Colonic mucosa (tissue), 4 donors: ENCODE data around the gene CEP68. TPM values are rescaled to one million over a fixed set of nuclear protein-coding genes. Genes with fewer than 3 reads are reported as not detected.

Source experiments
- DNase-seq: peaks from one replicate; pipeline ENCODE4 v3.0.0-alpha.2; 2020
- H3K27ac ChIP-seq: fragments of 200-600 bp; one replicate; pipeline ENCODE4 v1.8.0; 2021
- H3K27me3 ChIP-seq: fragments of 200-600 bp; one replicate; pipeline ENCODE4 v1.8.0; 2021
- H3K36me3 ChIP-seq: fragments of 200-600 bp; one replicate; pipeline ENCODE4 v1.8.0; 2021
- H3K4me1 ChIP-seq: fragments of 200-600 bp; one replicate; pipeline ENCODE4 v1.8.0; 2021; ENCODE audit warnings: mild to moderate bottlenecking
- H3K4me3 ChIP-seq: fragments of 200-600 bp; one replicate; pipeline ENCODE4 v1.8.0; 2021
- H3K9ac ChIP-seq, 2 donors: one replicate each; pipeline ENCODE4 v1.7.0; 2013; ENCODE audit warnings: control low read depth in 2 of 2, low read depth in 2 of 2, low read length in 2 of 2
- H3K9me3 ChIP-seq: fragments of 200-600 bp; one replicate; pipeline ENCODE4 v1.8.0; 2021
- CTCF ChIP-seq: fragments of 200-600 bp; IDR thresholded peaks from one replicate; pipeline ENCODE4 v1.8.0; 2022; ENCODE audit warnings: antibody characterized with exemption, mild to moderate bottlenecking
- intact Hi-C: fragments of 100-400 bp; cut with DNase I; formaldehyde crosslinking; loops from one replicate; pipeline ENCODE4 v1.14.1; 2022
- total RNA-seq, 2 donors: library from RNA; stranded (reverse); fragmentation: NEBNext Ultra II Directional in 1 of 2; extraction: Animal tissue kit (Norgen Biotek cat#: 25700) in 1 of 2; gene quantifications; one replicate each; pipeline ENCODE4 v1.2.1, GENCODE V29; 2021
- donor health status: healthy.
- donor health status: DM: no; HTN: no; CAD: no.
- donor health status: DM: no; HTN: no; CAD: no.

Gene CEP68
- total RNA-seq, 2 donors from 2014 or later = 7.1 to 8.5 TPM

- DNase-seq = no peak
- Histone ChIP-seq H3K4me3 (no peak overlapping the region), H3K9ac (no peak overlapping the region), H3K27me3 (no peaks in the 10 kb centered on the region), H3K27ac (no peak overlapping the region), H3K36me3 (no peaks in the 10 kb centered on the region), H3K4me1 (peaks cover 20% of the 10 kb centered on the region), H3K9me3 (no peaks in the 10 kb centered on the region)
- TF ChIP-seq CTCF = no peak
- intact Hi-C loops = loop anchor here (10.0 kb wide), 1 partner anchor 51 kb away; no protein-coding TSS in a partner anchor
Measured at GRCh38 chr2:65073879-65074565, 17.8 kb downstream of the CEP68 start.

- peaks cover 19% of the 10 kb centered on the region for H3K4me1 ChIP-seq
- H3K9ac ChIP-seq = no peak overlapping the region
- TF ChIP-seq CTCF = no peak
- no peaks in the 10 kb centered on the region for H3K27me3 ChIP-seq
- intact Hi-C loops = loop anchor here (10.0 kb wide), 1 partner anchor 50 kb away; no protein-coding TSS in a partner anchor
- H3K4me3 ChIP-seq = no peak overlapping the region
- no peaks in the 10 kb centered on the region for H3K9me3 ChIP-seq
- H3K36me3 ChIP-seq = no peaks in the 10 kb centered on the region
- peak overlapping the region; percentile 71 for H3K27ac ChIP-seq
- no peak for DNase-seq
Measured at GRCh38 chr2:65075176-65075575, 19.0 kb downstream of the CEP68 start.

GRCh38 chr2:65075605-65076344 is 19.6 kb downstream of the CEP68 start:
- H3K27ac ChIP-seq = peak overlapping the region; percentile 71
- H3K36me3 ChIP-seq = no peaks in the 10 kb centered on the region
- peaks cover 14% of the 10 kb centered on the region for H3K4me1 ChIP-seq
- DNase-seq = peak; percentile 82
- no peaks in the 10 kb centered on the region for H3K9me3 ChIP-seq
- intact Hi-C loops = loop anchor here (10.0 kb wide), 1 partner anchor 49 kb away; no protein-coding TSS in a partner anchor
- peak overlapping the region in 1 of 2 donors; percentile 41 for H3K9ac ChIP-seq
- TF ChIP-seq CTCF = no peak
- no peak overlapping the region for H3K4me3 ChIP-seq
- H3K27me3 ChIP-seq = no peaks in the 10 kb centered on the region

GRCh38 chr2:65076345-65076710 is 20.1 kb downstream of the CEP68 start:
- no peak for TF ChIP-seq CTCF
- intact Hi-C loops = loop anchor here (10.0 kb wide), 1 partner anchor 48 kb away; no protein-coding TSS in a partner anchor
- Histone ChIP-seq H3K9ac (peak overlapping the region in 1 of 2 donors; percentile 41), H3K27ac (peak overlapping the region; percentile 71), H3K4me3 (no peak overlapping the region), H3K4me1 (peaks cover 14% of the 10 kb centered on the region), H3K36me3 (no peaks in the 10 kb centered on the region), H3K27me3 (no peaks in the 10 kb centered on the region), H3K9me3 (no peaks in the 10 kb centered on the region)
- no peak for DNase-seq

- peaks cover 14% of the 10 kb centered on the region for H3K4me1 ChIP-seq
- no peak overlapping the region for H3K9ac ChIP-seq
- no peaks in the 10 kb centered on the region for H3K27me3 ChIP-seq
- no peaks in the 10 kb centered on the region for H3K9me3 ChIP-seq
- no peak for TF ChIP-seq CTCF
- no peak overlapping the region for H3K27ac ChIP-seq
- DNase-seq = no peak
- intact Hi-C loops = loop anchor here (10.0 kb wide), 1 partner anchor 47 kb away; no protein-coding TSS in a partner anchor
- H3K36me3 ChIP-seq = peaks cover 8% of the 10 kb centered on the region
- no peak overlapping the region for H3K4me3 ChIP-seq
Measured at GRCh38 chr2:65077898-65078297, 21.7 kb downstream of the CEP68 start.
